Measurements from ENCODE around the gene PPM1M.

The PPM1M gene

DNA sequence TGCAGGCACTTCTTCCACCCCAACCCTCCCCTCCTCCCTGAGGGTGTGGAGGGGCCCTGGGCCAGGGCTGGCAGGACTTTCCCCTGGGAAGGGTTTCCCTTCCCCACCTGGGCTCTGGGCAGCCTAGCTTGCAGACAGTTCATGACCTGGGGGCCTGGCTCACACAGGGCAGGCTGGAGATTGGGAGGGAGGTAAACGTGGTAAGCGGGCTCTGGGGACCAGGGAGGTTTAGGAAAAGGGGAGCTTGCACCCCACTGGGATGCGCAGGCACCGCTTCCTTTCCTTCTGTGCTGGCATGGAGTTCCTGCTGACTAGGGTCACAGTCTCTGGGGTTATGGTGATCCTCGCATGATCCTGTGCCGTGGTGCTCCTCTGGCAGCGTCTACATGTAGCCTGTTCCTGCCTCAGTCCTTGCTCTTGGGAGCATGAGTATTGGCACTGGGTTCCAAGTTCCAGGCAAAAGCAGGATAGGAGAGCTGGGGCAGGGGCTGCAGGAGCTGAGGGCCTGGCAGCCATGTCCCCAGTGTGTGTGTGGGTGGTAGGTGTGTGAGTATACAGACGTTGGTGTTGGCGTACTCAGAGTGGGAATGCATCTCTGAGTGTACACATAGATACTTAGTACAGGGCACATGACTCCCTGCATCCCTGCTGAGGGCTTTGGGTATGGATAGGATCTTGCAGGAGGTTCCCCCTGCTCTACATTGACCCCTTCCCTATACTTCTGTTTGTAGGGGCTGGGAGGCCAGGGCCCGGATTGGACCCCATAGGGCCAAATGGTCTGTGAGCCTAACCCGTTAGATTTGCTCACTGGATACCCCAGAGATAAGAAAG, 49.0 kb downstream of the PPM1M start:
- no peak overlapping the region for H3K4me3 ChIP-seq (ENCODE audit: low read depth, low read length)

DNA sequence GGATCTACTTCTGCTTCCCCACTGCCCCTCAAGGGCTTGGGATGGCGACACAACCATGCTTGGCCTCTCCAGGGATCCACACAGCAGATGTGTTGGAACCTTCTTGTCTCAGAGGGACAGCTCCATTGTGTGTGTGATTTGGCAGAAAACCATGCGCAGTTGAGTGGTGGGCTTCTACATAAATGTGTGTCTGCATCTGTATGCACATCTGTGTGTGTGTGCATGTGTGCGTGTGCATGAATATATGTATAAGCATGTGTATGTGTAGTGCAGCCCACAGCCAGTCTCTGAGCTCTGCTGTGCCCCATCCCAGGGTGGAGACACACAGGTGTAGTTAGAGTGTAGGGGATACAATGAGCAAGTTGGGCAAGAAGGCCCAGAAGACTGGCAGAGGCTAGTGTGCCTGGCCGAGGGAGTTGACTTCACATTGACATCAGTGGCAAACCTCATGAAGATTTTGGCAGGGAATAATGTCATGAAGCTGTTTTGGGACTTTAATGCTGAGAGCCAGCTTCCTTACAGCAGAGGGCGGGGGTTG, 50.2 kb downstream of the PPM1M start:
- no peak overlapping the region for H3K4me3 ChIP-seq (ENCODE audit: low read depth, low read length)

DNA sequence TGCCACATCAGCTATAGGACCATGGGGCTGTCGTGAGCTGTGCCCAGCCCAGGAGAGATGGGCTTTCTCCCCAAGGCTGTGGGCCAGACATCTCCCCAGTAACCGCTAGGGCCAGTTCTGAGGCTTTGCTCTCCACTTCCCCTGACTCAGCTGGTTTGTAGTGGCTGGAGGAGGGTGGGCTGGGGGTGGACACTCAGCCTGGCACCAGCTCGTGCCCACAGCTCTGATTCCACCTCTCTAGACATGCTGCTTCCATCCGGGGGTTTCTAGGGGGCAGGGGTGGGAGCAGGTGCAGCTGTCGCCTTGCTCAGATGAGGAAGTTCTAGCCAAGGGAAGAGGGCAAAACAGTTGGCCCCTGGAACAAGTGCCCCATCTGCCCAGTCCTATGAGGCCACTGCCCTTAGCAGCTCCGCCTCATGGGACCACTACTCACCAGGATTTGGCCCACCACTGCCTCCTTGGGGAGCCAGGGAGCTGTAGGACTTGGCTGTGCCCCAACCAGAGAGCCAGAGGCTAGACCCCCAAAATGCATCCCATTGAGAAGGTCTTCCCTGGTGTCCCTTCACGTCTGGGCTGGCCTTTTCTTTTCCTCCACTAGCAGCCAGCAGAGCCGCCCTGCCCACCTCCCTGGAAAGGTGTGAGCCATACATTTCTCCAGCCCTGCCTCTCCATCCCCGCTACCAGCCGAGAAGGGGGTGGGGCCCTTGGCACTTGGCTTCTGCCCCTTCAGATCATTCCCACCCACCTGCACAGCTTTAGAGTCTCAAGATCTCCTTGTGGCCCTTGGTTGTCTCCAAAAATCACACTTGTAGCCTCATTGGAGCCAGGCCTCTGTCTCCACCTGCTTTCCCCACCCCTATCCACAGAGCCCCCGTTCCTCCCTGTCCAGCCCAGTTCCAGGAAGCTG, 51.9 kb downstream of the PPM1M start:
- no peak overlapping the region for H3K4me3 ChIP-seq (ENCODE audit: low read depth, low read length)

DNA sequence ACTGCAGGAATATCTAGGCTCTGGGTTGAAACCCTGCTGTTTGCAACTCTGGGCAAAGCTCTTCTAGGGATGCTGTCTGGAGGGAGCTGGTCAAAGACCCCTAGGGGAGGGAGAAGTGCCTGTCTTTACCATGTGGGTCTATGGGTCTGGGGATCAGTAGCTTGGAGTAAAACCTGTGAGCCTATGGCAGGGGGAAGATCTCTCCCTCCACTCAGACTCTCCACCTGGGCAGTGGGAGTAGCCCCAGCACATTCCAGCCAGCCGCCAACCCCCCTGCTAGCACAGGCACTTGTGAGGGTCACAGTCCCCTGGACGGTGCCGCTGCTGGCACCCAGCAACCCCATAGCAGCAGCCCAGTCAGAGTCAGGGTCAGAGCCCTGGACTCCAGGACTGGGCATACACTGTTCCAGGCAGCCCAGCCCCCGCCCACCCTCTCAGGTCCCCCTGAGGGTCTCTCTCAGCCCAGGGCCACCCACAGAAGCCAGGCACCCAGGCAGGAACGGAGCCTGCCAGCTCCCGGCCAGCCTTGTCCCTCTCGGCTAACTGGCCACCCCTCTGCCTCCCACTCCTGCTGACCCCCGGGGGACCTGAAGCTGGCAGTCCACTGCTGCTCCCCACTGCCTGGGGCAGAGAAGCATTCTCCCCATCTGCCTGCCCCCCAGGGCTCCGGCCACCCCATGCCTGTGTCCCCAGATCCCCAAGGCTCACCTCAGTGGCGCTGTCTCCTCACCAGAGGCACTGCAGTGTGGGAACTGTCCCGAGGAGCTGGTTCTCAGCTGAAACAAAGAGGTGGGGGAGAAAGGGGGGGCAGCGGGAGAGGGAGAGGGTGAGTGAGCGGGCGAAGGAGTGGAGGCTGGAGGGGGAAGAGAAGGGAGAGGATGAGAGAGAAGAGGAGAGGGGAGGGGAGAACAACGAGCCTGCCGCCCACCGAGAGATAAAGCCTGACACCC, 52.9 kb downstream of the PPM1M start:
- H3K4me3 ChIP-seq (ENCODE audit: low read depth, low read length) = no peak overlapping the region

DNA sequence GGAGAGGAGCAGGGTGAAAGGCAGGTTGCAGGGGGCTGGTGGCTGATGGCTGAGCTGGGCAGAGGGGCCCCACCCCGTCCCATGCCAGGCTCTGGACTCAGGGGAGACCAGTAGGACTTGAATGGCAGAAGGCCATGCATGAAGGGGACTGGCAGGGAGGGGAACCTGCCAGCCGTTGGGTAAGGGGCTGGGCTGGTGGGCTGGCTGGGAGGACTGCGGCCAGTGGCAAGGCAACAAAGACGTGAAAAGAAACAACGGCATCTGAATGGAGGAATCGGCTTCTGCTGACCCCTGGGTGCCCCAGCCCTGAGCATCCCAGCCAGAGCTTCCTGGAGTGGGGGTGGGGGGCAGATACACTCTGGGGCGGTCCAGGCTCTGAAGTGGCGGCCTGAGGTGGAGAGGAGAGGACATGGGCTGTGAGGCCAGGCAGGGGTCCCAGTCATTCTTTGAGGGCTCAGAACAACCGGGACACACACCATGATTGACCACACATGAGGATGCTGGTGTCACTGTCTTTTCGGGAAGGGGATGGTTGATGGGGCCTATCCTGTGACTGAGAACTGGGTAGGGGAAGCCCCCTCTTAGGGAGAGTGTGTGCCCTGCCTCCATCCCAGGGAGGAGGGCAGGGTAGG, 53.8 kb downstream of the PPM1M start:
- no peak overlapping the region for H3K4me3 ChIP-seq (ENCODE audit: low read depth, low read length)

Measured in iPS-11a (cell line).